Measurements from ENCODE around the gene EN2.

The EN2 gene

GRCh38 chr7:155460926-155461613 is 3.1 kb downstream of the EN2 start:
- Histone ChIP-seq H3K9me3 (ENCODE audit: insufficient read depth, low read depth, low read length) (no peaks in the 10 kb centered on the region), H3K27me3 (ENCODE audit: insufficient read depth, low read length) (peaks cover 99% of the 10 kb centered on the region), H3K4me3 (ENCODE audit: low read length) (no peak overlapping the region), H3K4me1 (ENCODE audit: insufficient read depth, low read length) (peaks cover 3% of the 10 kb centered on the region; the same call in 1 of the 2 replicates), H3K27ac (ENCODE audit: low read depth, low read length) (no peak overlapping the region), H3K9ac (ENCODE audit: low read depth, low read length) (no peak overlapping the region), H3K36me3 (ENCODE audit: insufficient read depth, low read length) (no peaks in the 10 kb centered on the region)
- 11% methylated on average over 8 of the region's 8 CpGs for WGBS

- H3K27me3 ChIP-seq (ENCODE audit: insufficient read depth, low read length): peaks cover 99% of the 10 kb centered on the region
- WGBS: 13% methylated on average over 3 of the region's 3 CpGs
- H3K4me3 ChIP-seq (ENCODE audit: low read length): no peak overlapping the region
- H3K4me1 ChIP-seq (ENCODE audit: insufficient read depth, low read length): peaks cover 3% of the 10 kb centered on the region; the same call in 1 of the 2 replicates
- H3K9ac ChIP-seq (ENCODE audit: low read depth, low read length): no peak overlapping the region
- H3K36me3 ChIP-seq (ENCODE audit: insufficient read depth, low read length): no peaks in the 10 kb centered on the region
- no peaks in the 10 kb centered on the region for H3K9me3 ChIP-seq (ENCODE audit: insufficient read depth, low read depth, low read length)
- no peak overlapping the region for H3K27ac ChIP-seq (ENCODE audit: low read depth, low read length)
Measured at GRCh38 chr7:155461631-155462030, 3.7 kb downstream of the EN2 start.

GRCh38 chr7:155462163-155462735 is 4.3 kb downstream of the EN2 start:
- Histone ChIP-seq H3K36me3 (ENCODE audit: insufficient read depth, low read length) (no peaks in the 10 kb centered on the region), H3K9me3 (ENCODE audit: insufficient read depth, low read depth, low read length) (no peaks in the 10 kb centered on the region), H3K27me3 (ENCODE audit: insufficient read depth, low read length) (peaks cover 99% of the 10 kb centered on the region), H3K9ac (ENCODE audit: low read depth, low read length) (no peak overlapping the region), H3K4me1 (ENCODE audit: insufficient read depth, low read length) (peaks cover 4% of the 10 kb centered on the region; the same call in 1 of the 2 replicates), H3K27ac (ENCODE audit: low read depth, low read length) (no peak overlapping the region), H3K4me3 (ENCODE audit: low read length) (no peak overlapping the region)
- WGBS: 9% methylated on average over 31 of the region's 33 CpGs

- no peak overlapping the region for H3K27ac ChIP-seq (ENCODE audit: low read depth, low read length)
- WGBS: 4% methylated on average over 15 of the region's 15 CpGs
- no peaks in the 10 kb centered on the region for H3K36me3 ChIP-seq (ENCODE audit: insufficient read depth, low read length)
- peaks cover 100% of the 10 kb centered on the region for H3K27me3 ChIP-seq (ENCODE audit: insufficient read depth, low read length)
- H3K4me3 ChIP-seq (ENCODE audit: low read length): no peak overlapping the region
- no peaks in the 10 kb centered on the region for H3K9me3 ChIP-seq (ENCODE audit: insufficient read depth, low read depth, low read length)
- H3K9ac ChIP-seq (ENCODE audit: low read depth, low read length): no peak overlapping the region
- H3K4me1 ChIP-seq (ENCODE audit: insufficient read depth, low read length): peaks cover 6% of the 10 kb centered on the region; the same call in 1 of the 2 replicates
Measured at GRCh38 chr7:155463114-155463811, 5.3 kb downstream of the EN2 start.

- Histone ChIP-seq H3K9ac (ENCODE audit: low read depth, low read length) (no peak overlapping the region), H3K27ac (ENCODE audit: low read depth, low read length) (no peak overlapping the region), H3K36me3 (ENCODE audit: insufficient read depth, low read length) (no peaks in the 10 kb centered on the region), H3K27me3 (ENCODE audit: insufficient read depth, low read length) (peaks cover 100% of the 10 kb centered on the region), H3K9me3 (ENCODE audit: insufficient read depth, low read depth, low read length) (no peaks in the 10 kb centered on the region), H3K4me1 (ENCODE audit: insufficient read depth, low read length) (peaks cover 6% of the 10 kb centered on the region; the same call in 1 of the 2 replicates), H3K4me3 (ENCODE audit: low read length) (no peak overlapping the region)
- WGBS: 8% methylated on average over 4 of the region's 6 CpGs
Measured at GRCh38 chr7:155464183-155464582, 6.3 kb downstream of the EN2 start.

GRCh38 chr7:155464948-155465739 is 7.2 kb downstream of the EN2 start:
- peaks cover 3% of the 10 kb centered on the region; the same call in 1 of the 2 replicates for H3K4me1 ChIP-seq (ENCODE audit: insufficient read depth, low read length)
- 5% methylated on average over 33 of the region's 33 CpGs for WGBS
- H3K4me3 ChIP-seq (ENCODE audit: low read length): no peak overlapping the region
- H3K9me3 ChIP-seq (ENCODE audit: insufficient read depth, low read depth, low read length): no peaks in the 10 kb centered on the region
- peaks cover 100% of the 10 kb centered on the region for H3K27me3 ChIP-seq (ENCODE audit: insufficient read depth, low read length)
- H3K9ac ChIP-seq (ENCODE audit: low read depth, low read length): no peak overlapping the region
- H3K27ac ChIP-seq (ENCODE audit: low read depth, low read length): no peak overlapping the region
- H3K36me3 ChIP-seq (ENCODE audit: insufficient read depth, low read length): no peaks in the 10 kb centered on the region

- H3K4me3 ChIP-seq (ENCODE audit: low read length): no peak overlapping the region
- H3K4me1 ChIP-seq (ENCODE audit: insufficient read depth, low read length): peaks cover 5% of the 10 kb centered on the region; the same call in 1 of the 2 replicates
- no peaks in the 10 kb centered on the region for H3K36me3 ChIP-seq (ENCODE audit: insufficient read depth, low read length)
- no peaks in the 10 kb centered on the region for H3K9me3 ChIP-seq (ENCODE audit: insufficient read depth, low read depth, low read length)
- H3K9ac ChIP-seq (ENCODE audit: low read depth, low read length): no peak overlapping the region
- H3K27me3 ChIP-seq (ENCODE audit: insufficient read depth, low read length): peaks cover 100% of the 10 kb centered on the region
- no peak overlapping the region for H3K27ac ChIP-seq (ENCODE audit: low read depth, low read length)
- 17% methylated on average over 9 of the region's 9 CpGs for WGBS
Measured at GRCh38 chr7:155465761-155466141, 7.8 kb downstream of the EN2 start.

- peaks cover 11% of the 10 kb centered on the region for H3K4me1 ChIP-seq (ENCODE audit: insufficient read depth, low read length)
- no peaks in the 10 kb centered on the region for H3K36me3 ChIP-seq (ENCODE audit: insufficient read depth, low read length)
- H3K27ac ChIP-seq (ENCODE audit: low read depth, low read length): no peak overlapping the region
- peaks cover 100% of the 10 kb centered on the region for H3K27me3 ChIP-seq (ENCODE audit: insufficient read depth, low read length)
- H3K9me3 ChIP-seq (ENCODE audit: insufficient read depth, low read depth, low read length): no peaks in the 10 kb centered on the region
- no peak overlapping the region for H3K9ac ChIP-seq (ENCODE audit: low read depth, low read length)
- H3K4me3 ChIP-seq (ENCODE audit: low read length): no peak overlapping the region
- WGBS: 2% methylated on average over 42 of the region's 42 CpGs
Measured at GRCh38 chr7:155466142-155466813, 8.3 kb downstream of the EN2 start.

GRCh38 chr7:155466814-155467733 is 9.1 kb downstream of the EN2 start:
- Histone ChIP-seq H3K27ac (ENCODE audit: low read depth, low read length) (no peak overlapping the region), H3K4me1 (ENCODE audit: insufficient read depth, low read length) (peaks cover 17% of the 10 kb centered on the region), H3K9me3 (ENCODE audit: insufficient read depth, low read depth, low read length) (no peaks in the 10 kb centered on the region), H3K36me3 (ENCODE audit: insufficient read depth, low read length) (no peaks in the 10 kb centered on the region), H3K9ac (ENCODE audit: low read depth, low read length) (no peak overlapping the region), H3K27me3 (ENCODE audit: insufficient read depth, low read length) (peaks cover 100% of the 10 kb centered on the region), H3K4me3 (ENCODE audit: low read length) (peak overlapping the region; percentile 24)
- WGBS: under 1% methylated on average over 78 of the region's 78 CpGs
